GM20000 (cell line): ENCODE results near the gene HLA-DMB.

ENCODE experiments used
- DNase-seq: peaks from one replicate; pipeline ENCODE4 v3.0.0; 2012; ENCODE audit warnings: low spot score
- CTCF ChIP-seq: IDR thresholded peaks from 2 replicates; pipeline ENCODE4 v1.5.1; 2012; ENCODE audit warnings: mild to moderate bottlenecking, control low read depth; ENCODE audit errors: extremely low read depth, missing control alignments

Gene HLA-DMB

GRCh38 chr6:32912951-32913350 lies 27.9 kb downstream of the HLA-DMB start:
- no peak for DNase-seq
- no peak for TF ChIP-seq CTCF

- no peak for DNase-seq
Measured at GRCh38 chr6:32908897-32909296, 31.9 kb downstream of the HLA-DMB start.

GRCh38 chr6:32906539-32906938 lies 34.3 kb downstream of the HLA-DMB start:
- no peak for DNase-seq
- no peak for TF ChIP-seq CTCF

More at GRCh38 chr6:32908897-32909296, 31.9 kb downstream of the HLA-DMB start:
- TF ChIP-seq CTCF: no peak

GRCh38 chr6:32905078-32905477 lies 35.8 kb downstream of the HLA-DMB start:
- no peak for DNase-seq
- TF ChIP-seq CTCF: no peak

- DNase-seq: no peak
- TF ChIP-seq CTCF: no peak
Measured at GRCh38 chr6:32903952-32904351, 36.9 kb downstream of the HLA-DMB start.

- no peak for DNase-seq
- TF ChIP-seq CTCF: no peak
Measured at GRCh38 chr6:32895006-32895345, 45.9 kb downstream of the HLA-DMB start.

GRCh38 chr6:32894085-32895005 lies 46.5 kb downstream of the HLA-DMB start:
- peak; percentile 96 for DNase-seq

More at GRCh38 chr6:32894085-32895005, 46.5 kb downstream of the HLA-DMB start:
- TF ChIP-seq CTCF: no peak
